ENCODE data around the gene CST3.

The CST3 gene

GRCh38 chr20:23613676-23614075, 24.1 kb downstream of the CST3 start:
- POLR2A ChIA-PET (ENCODE audit: low non-redundant PET), result no interaction called here
- no peak for DNase-seq (ENCODE audit: low spot score)
- CTCF ChIA-PET, result no interaction called here
- TF ChIP-seq, protein P1, sequence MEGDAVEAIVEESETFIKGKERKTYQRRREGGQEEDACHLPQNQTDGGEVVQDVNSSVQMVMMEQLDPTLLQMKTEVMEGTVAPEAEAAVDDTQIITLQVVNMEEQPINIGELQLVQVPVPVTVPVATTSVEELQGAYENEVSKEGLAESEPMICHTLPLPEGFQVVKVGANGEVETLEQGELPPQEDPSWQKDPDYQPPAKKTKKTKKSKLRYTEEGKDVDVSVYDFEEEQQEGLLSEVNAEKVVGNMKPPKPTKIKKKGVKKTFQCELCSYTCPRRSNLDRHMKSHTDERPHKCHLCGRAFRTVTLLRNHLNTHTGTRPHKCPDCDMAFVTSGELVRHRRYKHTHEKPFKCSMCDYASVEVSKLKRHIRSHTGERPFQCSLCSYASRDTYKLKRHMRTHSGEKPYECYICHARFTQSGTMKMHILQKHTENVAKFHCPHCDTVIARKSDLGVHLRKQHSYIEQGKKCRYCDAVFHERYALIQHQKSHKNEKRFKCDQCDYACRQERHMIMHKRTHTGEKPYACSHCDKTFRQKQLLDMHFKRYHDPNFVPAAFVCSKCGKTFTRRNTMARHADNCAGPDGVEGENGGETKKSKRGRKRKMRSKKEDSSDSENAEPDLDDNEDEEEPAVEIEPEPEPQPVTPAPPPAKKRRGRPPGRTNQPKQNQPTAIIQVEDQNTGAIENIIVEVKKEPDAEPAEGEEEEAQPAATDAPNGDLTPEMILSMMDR (conservative IDR thresholded peaks at IDR 0.05; ENCODE audit: low read depth), result no peak
- H3K27ac ChIP-seq, result no peak overlapping the region

DNA sequence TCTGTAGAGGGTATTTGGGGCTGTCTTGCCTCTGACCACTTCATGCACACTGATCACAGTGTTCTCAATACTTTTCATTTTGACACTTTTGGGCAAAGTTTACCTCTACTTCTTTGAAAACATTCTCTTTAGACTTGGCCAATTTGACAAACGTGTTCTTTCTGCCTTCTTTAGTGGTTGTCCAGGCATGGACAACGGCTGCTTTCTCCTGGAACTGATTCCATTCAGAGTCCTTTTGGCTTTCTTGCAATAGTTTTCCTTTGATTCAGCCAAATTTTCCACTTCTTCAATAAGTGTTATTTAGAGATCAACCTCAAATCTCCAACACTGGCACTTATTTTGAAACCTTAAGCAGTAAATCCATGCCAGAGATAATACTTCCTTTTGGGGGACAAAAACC, 25.4 kb downstream of the CST3 start:
- DNase-seq (ENCODE audit: low spot score), result no peak
- ChIA-PET POLR2A (ENCODE audit: low non-redundant PET) (no interaction called here), CTCF (interaction anchor here (0.7 kb wide), 1 partner anchor 168 kb away, joined by 3 read pairs; no protein-coding TSS in a partner anchor)
- TF ChIP-seq, protein P1 (conservative IDR thresholded peaks at IDR 0.05; ENCODE audit: low read depth), result no peak
- H3K27ac ChIP-seq, result no peak overlapping the region

DNA sequence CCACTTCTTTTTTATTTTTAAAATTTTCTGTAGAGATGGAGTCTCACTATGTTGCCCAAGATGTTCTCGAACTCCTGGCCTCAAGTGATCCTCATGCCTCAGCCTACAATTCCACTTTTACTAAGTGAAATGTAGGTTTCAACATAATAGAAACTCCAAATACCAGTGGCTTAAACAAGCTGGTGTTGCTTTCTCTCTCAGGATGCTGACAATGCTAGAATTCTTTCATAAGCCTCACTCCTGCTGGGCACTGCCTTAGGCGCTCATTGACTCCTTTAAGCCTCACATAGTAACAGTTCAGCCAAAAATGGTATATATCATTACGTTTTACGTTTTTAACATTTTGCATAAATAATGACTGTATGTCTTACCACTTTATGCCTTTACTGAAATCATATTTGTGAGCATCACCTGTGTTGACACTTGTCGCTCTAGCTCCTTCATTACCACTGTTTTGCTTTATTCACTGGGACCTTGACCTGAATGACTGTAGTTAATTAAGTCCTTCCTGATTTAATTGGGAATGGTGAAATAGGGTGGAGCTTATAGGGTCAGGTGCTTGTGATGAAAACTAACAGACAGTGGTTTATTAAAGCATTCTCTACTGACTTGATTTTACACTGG, 28.2 kb downstream of the CST3 start:
- H3K27ac ChIP-seq, result no peak overlapping the region
- DNase-seq (ENCODE audit: low spot score), result no peak
- TF ChIP-seq, protein P1 (conservative IDR thresholded peaks at IDR 0.05; ENCODE audit: low read depth), result no peak
- POLR2A ChIA-PET (ENCODE audit: low non-redundant PET), result no interaction called here
- CTCF ChIA-PET, result interaction anchor here (0.6 to 1.6 kb wide), 2 partner anchors 11 to 168 kb away, joined by 3 to 7 read pairs; no protein-coding TSS in a partner anchor

DNA sequence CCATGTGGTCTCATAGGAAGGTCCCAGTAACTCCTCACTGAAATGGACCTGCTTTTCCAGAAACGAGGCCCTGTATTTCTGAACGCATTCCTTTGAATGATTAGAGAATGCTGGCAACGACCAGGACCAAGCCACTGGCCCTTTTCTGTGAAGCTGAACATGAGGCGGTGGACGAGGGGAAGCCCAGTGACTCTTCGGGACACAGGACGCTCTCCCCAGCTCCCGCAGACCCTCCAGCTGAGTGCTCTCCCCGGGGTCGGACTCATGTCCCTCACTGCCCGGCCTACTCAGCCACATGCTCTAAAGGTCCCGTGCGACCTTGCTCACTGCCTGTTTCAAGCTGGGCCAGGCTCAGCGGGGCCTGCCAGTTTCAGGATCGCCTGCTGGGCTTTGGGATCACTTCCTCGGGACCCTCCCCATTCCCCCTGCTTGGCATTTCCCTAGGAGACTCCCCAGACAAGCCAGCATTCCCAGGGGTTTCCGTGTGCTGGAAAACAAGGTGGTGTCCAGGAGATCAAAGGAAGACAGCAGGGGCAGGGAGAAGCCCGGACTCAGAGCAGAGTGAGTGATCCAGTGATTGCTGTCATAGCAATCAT, 29.4 kb downstream of the CST3 start:
- POLR2A ChIA-PET (ENCODE audit: low non-redundant PET), result no interaction called here
- DNase-seq (ENCODE audit: low spot score), result no peak
- H3K27ac ChIP-seq, result no peak overlapping the region
- TF ChIP-seq, protein P1 (conservative IDR thresholded peaks at IDR 0.05; ENCODE audit: low read depth), result no peak
- CTCF ChIA-PET, result interaction anchor here (1.6 kb wide), 1 partner anchor 167 kb away, joined by 7 read pairs; no protein-coding TSS in a partner anchor

GRCh38 chr20:23607497-23608245, 30.1 kb downstream of the CST3 start:
- TF ChIP-seq, protein P1 (conservative IDR thresholded peaks at IDR 0.05; ENCODE audit: low read depth), result no peak
- H3K27ac ChIP-seq, result no peak overlapping the region
- DNase-seq (ENCODE audit: low spot score), result no peak
- ChIA-PET POLR2A (ENCODE audit: low non-redundant PET) (no interaction called here), CTCF (interaction anchor here (0.6 to 1.2 kb wide), 4 partner anchors 24 to 822 kb away, joined by 3 to 13 read pairs (median 4); no protein-coding TSS in a partner anchor)

GRCh38 chr20:23606652-23607049, 31.1 kb downstream of the CST3 start:
- peak; percentile 93 for DNase-seq (ENCODE audit: low spot score)
- H3K27ac ChIP-seq, result no peak overlapping the region
- CTCF ChIA-PET, result interaction anchor here (0.6 to 1.3 kb wide), 10 partner anchors 20 to 192 kb away, joined by 3 to 13 read pairs (median 4); partner anchors contain the start of gene CST11
- POLR2A ChIA-PET (ENCODE audit: low non-redundant PET), result no interaction called here
- TF ChIP-seq, protein P1 (conservative IDR thresholded peaks at IDR 0.05; ENCODE audit: low read depth), result peak; percentile 97
